Measurements from ENCODE around the gene XYLT1. TPM values are rescaled to one million over a fixed set of nuclear protein-coding genes. Genes with fewer than 3 reads are reported as not detected.

Gene XYLT1
- total and polyA plus RNA-seq, 10 of the 15 experiments (the other 5 are each of a cell fraction or from before 2014, with no cell fraction given): 0.88 to 14.8 (median 5.8) TPM

DNA sequence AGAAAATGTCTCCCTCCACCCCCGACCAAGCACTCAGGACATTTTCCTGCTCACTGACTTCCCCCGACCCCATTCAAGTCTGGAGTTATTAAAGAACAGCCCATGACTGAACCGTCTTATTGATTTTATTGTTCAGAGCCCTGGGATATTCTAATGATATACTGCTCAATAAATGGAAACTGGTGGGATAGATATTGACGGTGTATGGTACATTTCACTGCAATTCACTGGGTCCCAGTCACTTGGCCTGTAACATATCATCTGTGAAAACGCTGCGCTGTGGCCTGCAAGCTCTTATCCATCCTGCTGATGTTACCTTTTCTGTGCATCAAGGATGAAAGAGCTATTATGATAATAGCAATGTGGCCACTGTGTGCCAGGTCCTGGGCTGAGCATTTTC, 258.2 kb downstream of the XYLT1 start:
- H4K20me1 ChIP-seq (ENCODE audit: control insufficient read depth, insufficient read depth): no peaks in the 10 kb centered on the region
- 56% methylated on average over 6 of the region's 6 CpGs for WGBS (ENCODE audit: insufficient coverage, insufficient replicate concordance, low lambda C conversion rate, missing lambda C conversion rate)
- in situ Hi-C loops (cut with MboI): no loop called here
- H3K27ac ChIP-seq (ENCODE audit: control insufficient read depth, insufficient read depth): no peak overlapping the region
- H3K4me1 ChIP-seq (ENCODE audit: control insufficient read depth, insufficient read depth, low read length): no peaks in the 10 kb centered on the region
- no peak for DNase-seq (ENCODE audit: low read depth, low spot score)
- no TSS peak for BruUV-seq (replicated peaks)
- ChIA-PET SMC1A (ENCODE audit: uncharacterized antibody, unreplicated experiment) (interaction anchor here (0.7 to 3.3 kb wide), 11 partner anchors 13 to 366 kb away, joined by 3 to 19 read pairs (median 4); no protein-coding TSS in a partner anchor), POLR2A (no interaction called here), RAD21 (ENCODE audit: unreplicated experiment) (interaction anchor here (0.6 to 1.3 kb wide), 4 partner anchors 253 to 352 kb away, joined by 3 to 9 read pairs (median 4); no protein-coding TSS in a partner anchor), CTCF (interaction anchor here (0.7 to 2.3 kb wide), 11 partner anchors 8 to 366 kb away, joined by 3 to 11 read pairs (median 4); no protein-coding TSS in a partner anchor)
- no peaks in the 10 kb centered on the region for H3K27me3 ChIP-seq (replicated peaks in 1 of 2; ENCODE audit: control insufficient read depth in 2 of 2, insufficient read depth in 2 of 2, low read length in 1 of 2)
- H3K4me3 ChIP-seq: no peak overlapping the region
- TF ChIP-seq NFYB (IDR thresholded peaks at IDR 0.05; ENCODE audit: insufficient read depth, low read depth, low read length): no peak
- no peak for ATAC-seq
- no peak overlapping the region for H3K4me2 ChIP-seq (ENCODE audit: control insufficient read depth, insufficient read depth)
- no peak overlapping the region for H2AFZ ChIP-seq (ENCODE audit: control insufficient read depth, low read depth, low read length)
- intact Hi-C loops (cut with micrococcal nuclease; ENCODE audit: unreplicated experiment): loop anchor here (2.0 to 5.0 kb wide), 3 partner anchors 40 to 350 kb away; no protein-coding TSS in a partner anchor
- peaks cover 1% of the 10 kb centered on the region; the same call in 1 of the 3 replicates for H3K9me3 ChIP-seq (replicated peaks; ENCODE audit: control insufficient read depth, insufficient read depth, low read length)
- no peak for FAIRE-seq
- H3K9ac ChIP-seq (ENCODE audit: control insufficient read depth, insufficient read depth, low read length): no peak overlapping the region
- no peaks in the 10 kb centered on the region for H3K36me3 ChIP-seq (ENCODE audit: control insufficient read depth in 2 of 2, insufficient read depth in 2 of 2, low read length in 1 of 2)
- H3K79me2 ChIP-seq (ENCODE audit: control insufficient read depth, insufficient read depth, low read length): no peaks in the 10 kb centered on the region

DNA sequence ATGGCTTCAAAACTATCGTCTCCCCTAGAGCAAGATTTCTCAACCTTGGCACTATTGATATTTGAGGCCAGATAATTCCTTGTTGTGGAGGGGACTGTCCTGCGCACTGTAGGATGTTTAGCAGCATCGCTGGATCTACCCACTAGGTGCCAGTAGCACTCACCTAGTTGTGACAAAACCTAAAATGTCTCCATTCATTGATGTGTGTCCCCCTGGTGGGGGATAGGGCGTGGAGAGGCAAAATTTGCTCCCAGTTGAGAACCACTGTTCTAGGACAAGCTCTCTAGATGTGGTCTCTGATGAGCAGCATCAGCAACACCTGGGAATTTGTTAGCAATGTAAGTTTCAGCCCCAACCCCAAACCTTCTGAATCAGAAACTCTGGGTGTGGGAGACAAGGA, 259.0 kb downstream of the XYLT1 start:
- no peaks in the 10 kb centered on the region for H4K20me1 ChIP-seq (ENCODE audit: control insufficient read depth, insufficient read depth)
- no peaks in the 10 kb centered on the region for H3K27me3 ChIP-seq (replicated peaks in 1 of 2; ENCODE audit: control insufficient read depth in 2 of 2, insufficient read depth in 2 of 2, low read length in 1 of 2)
- intact Hi-C loops (cut with micrococcal nuclease; ENCODE audit: unreplicated experiment) (loop anchor here (2.0 to 5.0 kb wide), 3 partner anchors 41 to 349 kb away; no protein-coding TSS in a partner anchor), in situ Hi-C loops (cut with MboI) (no loop called here)
- no peak overlapping the region for H3K4me2 ChIP-seq (ENCODE audit: control insufficient read depth, insufficient read depth)
- H3K27ac ChIP-seq (ENCODE audit: control insufficient read depth, insufficient read depth): no peak overlapping the region
- no peak for DNase-seq (ENCODE audit: low read depth, low spot score)
- H3K9ac ChIP-seq (ENCODE audit: control insufficient read depth, insufficient read depth, low read length): no peak overlapping the region
- ChIA-PET RAD21 (ENCODE audit: unreplicated experiment) (interaction anchor here (0.8 to 1.3 kb wide), 3 partner anchors 254 to 351 kb away, joined by 3 to 9 read pairs (median 5); no protein-coding TSS in a partner anchor), CTCF (interaction anchor here (0.7 to 1.9 kb wide), 10 partner anchors 8 to 367 kb away, joined by 3 to 11 read pairs (median 4); no protein-coding TSS in a partner anchor), POLR2A (no interaction called here), SMC1A (ENCODE audit: uncharacterized antibody, unreplicated experiment) (interaction anchor here (0.6 to 3.3 kb wide), 11 partner anchors 26 to 367 kb away, joined by 3 to 19 read pairs (median 4); no protein-coding TSS in a partner anchor)
- peak; percentile 88 for ATAC-seq
- H3K9me3 ChIP-seq (replicated peaks; ENCODE audit: control insufficient read depth, insufficient read depth, low read length): peaks cover 1% of the 10 kb centered on the region; the same call in 1 of the 3 replicates
- WGBS (ENCODE audit: insufficient coverage, insufficient replicate concordance, low lambda C conversion rate, missing lambda C conversion rate): 27% methylated on average over 4 of the region's 4 CpGs
- H3K79me2 ChIP-seq (ENCODE audit: control insufficient read depth, insufficient read depth, low read length): no peaks in the 10 kb centered on the region
- no peaks in the 10 kb centered on the region for H3K36me3 ChIP-seq (ENCODE audit: control insufficient read depth in 2 of 2, insufficient read depth in 2 of 2, low read length in 1 of 2)
- H3K4me3 ChIP-seq: no peak overlapping the region
- H3K4me1 ChIP-seq (ENCODE audit: control insufficient read depth, insufficient read depth, low read length): no peaks in the 10 kb centered on the region
- no peak for FAIRE-seq
- H2AFZ ChIP-seq (ENCODE audit: control insufficient read depth, low read depth, low read length): no peak overlapping the region
- BruUV-seq (replicated peaks): no TSS peak
- TF ChIP-seq RFX5 (IDR thresholded peaks at IDR 0.05; ENCODE audit: low read depth, low read length): no peak
- TF ChIP-seq YBX1 (IDR thresholded peaks at IDR 0.05): no peak
- TF ChIP-seq SUPT20H (IDR thresholded peaks at IDR 0.05; ENCODE audit: borderline replicate concordance, control insufficient read depth, low read depth, low read length): no peak
- TF ChIP-seq ZNF274 (IDR thresholded peaks at IDR 0.05; ENCODE audit: insufficient read depth, insufficient read length): no peak
- TF ChIP-seq POLR2AphosphoS5 (IDR thresholded peaks at IDR 0.05; ENCODE audit: low read length): no peak
- TF ChIP-seq FOS (IDR thresholded peaks at IDR 0.05; ENCODE audit: borderline replicate concordance, extremely low read depth, insufficient read length): no peak
- TF ChIP-seq RELA (IDR thresholded peaks at IDR 0.05; ENCODE audit: borderline replicate concordance, partially characterized antibody): no peak
- no peak for TF ChIP-seq ZNF622 (IDR thresholded peaks at IDR 0.05)
- TF ChIP-seq ESRRA (IDR thresholded peaks at IDR 0.05; ENCODE audit: low read length): no peak
- TF ChIP-seq, protein P1, sequence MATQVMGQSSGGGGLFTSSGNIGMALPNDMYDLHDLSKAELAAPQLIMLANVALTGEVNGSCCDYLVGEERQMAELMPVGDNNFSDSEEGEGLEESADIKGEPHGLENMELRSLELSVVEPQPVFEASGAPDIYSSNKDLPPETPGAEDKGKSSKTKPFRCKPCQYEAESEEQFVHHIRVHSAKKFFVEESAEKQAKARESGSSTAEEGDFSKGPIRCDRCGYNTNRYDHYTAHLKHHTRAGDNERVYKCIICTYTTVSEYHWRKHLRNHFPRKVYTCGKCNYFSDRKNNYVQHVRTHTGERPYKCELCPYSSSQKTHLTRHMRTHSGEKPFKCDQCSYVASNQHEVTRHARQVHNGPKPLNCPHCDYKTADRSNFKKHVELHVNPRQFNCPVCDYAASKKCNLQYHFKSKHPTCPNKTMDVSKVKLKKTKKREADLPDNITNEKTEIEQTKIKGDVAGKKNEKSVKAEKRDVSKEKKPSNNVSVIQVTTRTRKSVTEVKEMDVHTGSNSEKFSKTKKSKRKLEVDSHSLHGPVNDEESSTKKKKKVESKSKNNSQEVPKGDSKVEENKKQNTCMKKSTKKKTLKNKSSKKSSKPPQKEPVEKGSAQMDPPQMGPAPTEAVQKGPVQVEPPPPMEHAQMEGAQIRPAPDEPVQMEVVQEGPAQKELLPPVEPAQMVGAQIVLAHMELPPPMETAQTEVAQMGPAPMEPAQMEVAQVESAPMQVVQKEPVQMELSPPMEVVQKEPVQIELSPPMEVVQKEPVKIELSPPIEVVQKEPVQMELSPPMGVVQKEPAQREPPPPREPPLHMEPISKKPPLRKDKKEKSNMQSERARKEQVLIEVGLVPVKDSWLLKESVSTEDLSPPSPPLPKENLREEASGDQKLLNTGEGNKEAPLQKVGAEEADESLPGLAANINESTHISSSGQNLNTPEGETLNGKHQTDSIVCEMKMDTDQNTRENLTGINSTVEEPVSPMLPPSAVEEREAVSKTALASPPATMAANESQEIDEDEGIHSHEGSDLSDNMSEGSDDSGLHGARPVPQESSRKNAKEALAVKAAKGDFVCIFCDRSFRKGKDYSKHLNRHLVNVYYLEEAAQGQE (IDR thresholded peaks at IDR 0.05; ENCODE audit: low read depth, low read length): no peak
- no peak for TF ChIP-seq POU2F2 (IDR thresholded peaks at IDR 0.05; ENCODE audit: borderline replicate concordance, low read depth, low read length)
- peak; percentile 42; the same call in 1 of the 2 replicates for TF ChIP-seq YY1 (IDR thresholded peaks at IDR 0.05; ENCODE audit: low read depth, low read length)
- TF ChIP-seq ZNF384 (IDR thresholded peaks at IDR 0.05; ENCODE audit: borderline replicate concordance, low read depth, low read length): no peak
- no peak for TF ChIP-seq ZSCAN29 (IDR thresholded peaks at IDR 0.05)

Data from GM12878 (cell line).